Activated CD4-positive, CD25-positive, alpha-beta regulatory T cell treated with anti-CD3 and anti-CD28 coated beads, Interleukin-2, amount 50 U/mL, for 16 hours (primary cell): ENCODE data around the gene ZIC2.

ENCODE experiments used
- DNase-seq: peaks from one replicate; pipeline ENCODE4 v3.0.0-alpha.2; 2020; ENCODE audit warnings: low read depth, low spot score

The ZIC2 gene

DNA sequence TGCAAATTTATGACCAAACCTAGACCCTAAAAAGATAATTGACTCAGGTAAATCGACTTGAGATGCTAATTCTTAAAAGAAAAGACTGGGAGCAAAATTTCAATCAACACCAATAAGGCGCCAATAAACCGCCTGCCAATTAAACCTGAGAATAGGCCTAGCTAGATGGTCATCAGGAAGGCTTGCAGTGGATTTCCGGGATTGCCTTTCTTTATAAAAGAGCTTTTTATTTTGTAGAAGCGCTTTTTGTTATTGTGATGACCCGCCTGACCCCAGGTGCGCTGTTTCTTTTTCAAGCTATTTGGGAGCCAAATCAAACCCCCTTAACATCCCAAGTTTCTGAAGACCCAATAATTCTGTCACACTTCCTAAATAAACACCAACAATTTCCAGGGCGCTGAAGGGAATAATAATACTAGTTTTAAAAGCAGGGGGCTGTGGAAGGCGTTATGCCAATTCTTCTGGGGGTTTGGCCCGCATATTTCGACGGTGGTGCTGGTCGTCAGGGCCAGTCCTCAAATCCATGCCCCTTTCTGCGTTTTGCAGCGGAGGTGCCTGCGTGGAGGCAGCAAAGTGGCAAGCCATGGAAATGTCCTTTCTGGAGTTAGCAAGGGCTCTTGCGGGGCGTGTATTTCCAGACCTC lies 7.2 kb upstream of the ZIC2 start:
- DNase-seq = no peak

DNA sequence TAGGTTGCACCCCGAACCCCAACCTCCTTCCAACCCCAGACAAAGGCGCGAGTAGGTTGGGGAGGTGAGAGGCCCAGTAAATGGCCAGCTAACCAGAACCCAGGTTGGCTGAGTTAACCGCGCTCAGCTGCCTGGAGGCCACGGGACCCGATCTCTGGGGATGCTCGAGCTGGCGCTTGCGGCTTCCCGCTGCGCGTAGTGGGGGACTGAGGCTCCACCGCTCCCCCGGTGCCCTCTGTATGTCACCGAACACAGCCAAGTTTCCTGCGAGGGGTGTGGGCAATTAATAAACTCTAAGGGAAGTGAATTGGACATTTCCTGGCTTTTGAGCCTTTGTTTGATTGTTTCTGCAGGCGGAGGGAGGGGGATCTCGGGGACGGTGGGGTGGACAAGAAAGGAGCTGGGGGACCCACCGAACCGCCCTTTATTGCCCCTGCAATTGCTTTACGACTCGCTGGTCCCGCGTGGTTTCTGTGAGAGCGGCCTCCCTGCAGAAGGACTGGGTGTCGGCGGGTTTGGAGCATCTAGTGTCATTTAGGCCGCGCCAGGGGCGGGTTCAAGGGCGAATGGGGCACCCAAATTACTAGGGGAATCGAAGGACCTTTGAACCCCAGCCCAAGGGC lies 6.5 kb upstream of the ZIC2 start:
- no peak for DNase-seq

- DNase-seq = no peak
Observed at GRCh38 chr13:99975626-99976025, 6.0 kb upstream of the ZIC2 start.

DNA sequence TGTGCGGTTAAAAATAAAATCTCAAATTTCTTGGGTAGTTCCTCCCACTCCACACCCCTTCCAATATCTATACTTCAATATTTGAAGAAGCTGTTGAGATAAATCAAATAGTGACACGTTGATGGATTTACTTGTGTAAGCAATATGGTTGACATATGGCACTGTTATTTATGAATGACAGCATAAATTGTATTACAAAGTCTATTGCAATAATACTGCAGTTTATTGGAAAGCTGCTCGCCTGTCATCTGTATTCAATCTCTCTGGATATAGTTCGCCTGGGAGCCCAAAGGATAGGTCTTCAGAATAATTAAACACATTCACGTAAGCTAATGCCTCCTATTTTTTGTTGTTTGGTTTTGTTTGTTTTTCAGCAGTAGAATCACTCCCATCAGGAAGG lies 5.0 kb upstream of the ZIC2 start:
- DNase-seq = no peak

GRCh38 chr13:99977334-99977911 lies 4.2 kb upstream of the ZIC2 start:
- DNase-seq = no peak

DNA sequence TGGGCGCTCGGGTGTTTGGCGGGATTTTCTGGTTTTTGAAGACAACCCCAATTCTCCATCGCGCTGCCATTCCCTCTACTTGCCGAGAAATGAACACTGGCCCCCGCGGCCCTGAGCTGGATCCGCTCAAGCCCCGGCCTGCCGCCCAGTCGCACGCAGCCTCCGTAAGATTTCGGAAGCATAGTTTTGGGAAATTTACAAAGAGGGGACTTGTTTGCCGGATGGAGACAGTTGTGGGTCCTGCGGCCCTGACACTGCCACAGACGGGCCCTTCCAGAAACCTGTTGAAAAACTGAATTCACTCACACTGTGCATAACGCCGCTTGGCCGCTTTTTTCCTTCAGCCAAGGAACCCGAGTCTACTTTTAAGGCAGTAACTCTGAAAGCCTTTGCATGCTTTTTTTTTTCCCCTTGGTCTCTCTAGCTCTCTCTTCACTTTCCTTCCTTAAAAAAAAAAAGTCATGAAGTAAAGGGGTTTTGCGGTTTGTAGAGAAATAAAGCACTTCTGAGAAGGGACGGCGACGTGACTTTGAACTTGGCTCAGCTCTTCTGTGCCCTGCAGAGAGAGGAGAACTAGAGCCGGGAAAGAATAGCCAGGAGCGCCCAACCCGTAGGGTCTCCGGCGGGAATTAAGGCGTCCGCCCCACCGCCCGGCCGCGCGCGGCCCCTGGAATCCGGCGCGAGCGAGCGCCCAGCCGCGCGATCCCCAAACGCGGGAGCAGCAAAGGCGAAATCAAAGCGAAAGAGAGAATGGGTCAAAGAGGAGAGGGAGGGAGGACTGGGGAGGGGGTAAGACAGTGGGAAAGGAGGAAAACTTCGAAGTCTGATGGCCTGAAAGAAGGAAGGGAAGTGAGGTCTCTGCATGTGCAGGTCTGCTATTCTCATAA lies 3.4 kb upstream of the ZIC2 start:
- DNase-seq = no peak

GRCh38 chr13:99978799-99979452 lies 2.7 kb upstream of the ZIC2 start:
- DNase-seq = no peak

DNA sequence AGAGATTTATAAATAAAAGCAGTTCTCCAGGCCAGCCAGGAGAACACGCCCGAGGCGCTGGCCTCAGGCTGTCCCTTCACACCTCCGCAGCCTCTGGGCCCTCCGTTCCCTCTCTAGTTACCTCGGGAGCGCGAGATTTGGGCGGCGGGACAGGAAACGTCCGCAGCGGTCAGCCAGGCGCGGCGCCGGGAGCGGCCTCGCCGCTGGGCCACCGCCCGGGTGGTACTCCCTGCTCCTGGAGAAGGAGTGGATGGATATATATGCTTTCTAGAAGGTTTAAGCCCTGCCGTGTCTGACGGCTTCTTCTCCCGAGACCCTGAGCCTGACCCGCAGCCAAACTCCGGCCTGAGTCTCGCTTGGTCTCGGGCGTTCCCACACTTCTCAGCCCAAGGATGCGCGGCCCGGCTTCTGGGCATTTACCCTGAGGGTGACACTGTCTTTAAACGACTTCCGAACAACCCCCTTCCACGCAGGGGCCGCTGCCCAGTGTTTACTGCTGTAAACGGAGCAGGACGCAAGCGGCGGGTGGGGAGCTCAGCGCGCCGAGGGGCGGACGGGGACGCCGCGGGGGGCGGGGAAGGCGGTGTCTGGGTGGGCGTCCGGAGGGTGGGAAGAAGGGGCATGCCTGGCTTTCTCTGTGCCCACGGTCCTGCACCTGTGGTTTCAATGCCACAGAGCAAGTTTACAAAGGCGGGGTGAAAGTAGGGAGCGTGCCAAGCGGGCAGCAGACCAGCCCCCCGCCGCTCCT lies 2.0 kb upstream of the ZIC2 start:
- DNase-seq = no peak

- no peak for DNase-seq
Observed at GRCh38 chr13:99980201-99980823, 1.3 kb upstream of the ZIC2 start.

GRCh38 chr13:99980824-99981734 lies 505 bp upstream of the ZIC2 start:
- no peak for DNase-seq

- no peak for DNase-seq
Observed at GRCh38 chr13:99982036-99982730, 599 bp downstream of the ZIC2 start.

DNA sequence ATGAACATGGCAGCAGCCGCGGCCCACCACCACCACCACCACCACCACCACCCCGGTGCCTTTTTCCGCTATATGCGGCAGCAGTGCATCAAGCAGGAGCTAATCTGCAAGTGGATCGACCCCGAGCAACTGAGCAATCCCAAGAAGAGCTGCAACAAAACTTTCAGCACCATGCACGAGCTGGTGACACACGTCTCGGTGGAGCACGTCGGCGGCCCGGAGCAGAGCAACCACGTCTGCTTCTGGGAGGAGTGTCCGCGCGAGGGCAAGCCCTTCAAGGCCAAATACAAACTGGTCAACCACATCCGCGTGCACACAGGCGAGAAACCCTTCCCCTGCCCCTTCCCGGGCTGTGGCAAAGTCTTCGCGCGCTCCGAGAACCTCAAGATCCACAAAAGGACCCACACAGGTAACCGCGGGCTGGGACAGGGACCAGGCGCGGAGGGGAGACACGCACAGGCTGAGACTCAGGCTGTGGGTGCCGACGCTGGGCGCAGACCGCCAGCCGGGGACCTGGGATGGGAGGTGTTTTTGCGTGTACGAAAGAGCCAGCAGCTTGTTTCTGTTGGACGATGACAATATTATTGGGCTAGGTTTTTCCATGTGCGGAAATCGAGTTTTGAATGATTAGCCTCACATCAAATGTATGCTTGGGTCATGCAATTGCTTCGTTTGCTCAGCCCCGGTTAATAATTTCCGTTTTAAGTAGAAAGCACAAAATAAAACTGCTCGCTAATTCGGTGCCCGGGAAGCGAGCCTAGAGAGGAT lies 1.3 kb downstream of the ZIC2 start:
- no peak for DNase-seq

GRCh38 chr13:99983499-99984401 lies 2.2 kb downstream of the ZIC2 start:
- no peak for DNase-seq

- no peak for DNase-seq
Observed at GRCh38 chr13:99984461-99985240, 3.1 kb downstream of the ZIC2 start.

GRCh38 chr13:99985241-99985874 lies 3.8 kb downstream of the ZIC2 start:
- DNase-seq = no peak
